ENCODE measurements around the gene LOXL4. TPM values are rescaled to one million over a fixed set of nuclear protein-coding genes. Genes with fewer than 3 reads are reported as not detected.

Gene LOXL4
- total RNA-seq, 1 experiment from 2014 or later, result not detected

DNA sequence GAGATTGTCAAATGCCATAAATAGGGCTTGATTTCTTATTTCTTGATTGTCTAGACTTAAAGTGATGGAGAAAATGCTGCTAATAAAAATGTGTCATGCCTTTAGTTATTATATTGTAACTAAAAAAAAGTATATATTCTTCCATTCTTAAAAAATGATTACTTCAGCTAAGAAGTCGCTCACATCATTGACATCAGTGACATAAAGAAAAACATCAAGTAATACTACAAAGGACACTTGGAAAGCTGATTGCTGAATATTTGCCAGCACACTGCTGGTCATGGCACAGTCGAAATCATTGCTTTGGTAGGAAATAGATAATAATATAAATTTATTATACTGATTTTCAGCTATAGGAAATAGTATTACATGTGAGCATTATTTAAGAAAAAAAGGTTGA lies 62.6 kb downstream of the LOXL4 start:
- Histone ChIP-seq H3K4me2 (ENCODE audit: low read depth, low read length, poor library complexity, severe bottlenecking) (no peak overlapping the region), H3K79me2 (ENCODE audit: low read length) (peaks cover 44% of the 10 kb centered on the region), H3K27me3 (ENCODE audit: low read length) (no peaks in the 10 kb centered on the region), H3K4me1 (ENCODE audit: low read length) (peaks cover 11% of the 10 kb centered on the region), H3K36me3 (ENCODE audit: insufficient read depth, low read length) (no peaks in the 10 kb centered on the region; the same call in 1 of the 2 replicates), H4K20me1 (ENCODE audit: insufficient read depth, low read depth, low read length) (no peaks in the 10 kb centered on the region), H3K9me2 (replicated peaks; ENCODE audit: insufficient read depth, low read length) (no peaks in the 10 kb centered on the region), H3K27ac (ENCODE audit: low read length) (no peak overlapping the region), H3K9ac (ENCODE audit: low read length) (no peak overlapping the region), H2AFZ (ENCODE audit: low read length) (no peak overlapping the region), H3K9me3 (ENCODE audit: low read length) (no peaks in the 10 kb centered on the region), H3K4me3 (ENCODE audit: low read length) (no peak overlapping the region)
- no peak for DNase-seq

DNA sequence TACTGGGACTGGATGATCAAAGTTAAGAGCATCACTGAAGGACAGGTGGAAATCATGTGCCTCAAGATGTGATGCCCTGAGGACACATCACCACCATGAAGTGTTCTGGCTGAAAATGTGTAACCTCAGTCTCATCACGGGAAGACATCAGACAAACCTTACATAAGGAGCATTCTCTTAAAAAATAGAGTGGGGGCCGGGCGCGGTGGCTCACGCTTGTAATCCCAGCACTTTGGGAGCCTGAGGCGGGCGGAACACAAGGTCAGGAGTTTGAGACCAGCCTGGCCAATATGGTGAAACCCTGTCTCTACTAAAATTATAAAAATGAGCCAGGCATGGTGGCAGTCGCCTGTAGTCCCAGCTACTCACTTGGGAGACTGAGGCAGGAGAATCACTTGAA lies 65.6 kb downstream of the LOXL4 start:
- no peak for DNase-seq
- H3K36me3 ChIP-seq (ENCODE audit: insufficient read depth, low read length), result no peaks in the 10 kb centered on the region
- H3K79me2 ChIP-seq (ENCODE audit: low read length), result peaks cover 61% of the 10 kb centered on the region
- no peak overlapping the region for H3K27ac ChIP-seq (ENCODE audit: low read length)
- no peaks in the 10 kb centered on the region for H3K9me2 ChIP-seq (replicated peaks; ENCODE audit: insufficient read depth, low read length)
- H3K4me3 ChIP-seq (ENCODE audit: low read length), result no peak overlapping the region
- no peak overlapping the region for H3K4me2 ChIP-seq (ENCODE audit: low read depth, low read length, poor library complexity, severe bottlenecking)
- H3K9ac ChIP-seq (ENCODE audit: low read length), result no peak overlapping the region
- H4K20me1 ChIP-seq (ENCODE audit: insufficient read depth, low read depth, low read length), result no peaks in the 10 kb centered on the region
- no peaks in the 10 kb centered on the region for H3K9me3 ChIP-seq (ENCODE audit: low read length)
- H3K4me1 ChIP-seq (ENCODE audit: low read length), result peaks cover 16% of the 10 kb centered on the region
- H2AFZ ChIP-seq (ENCODE audit: low read length), result no peak overlapping the region
- no peaks in the 10 kb centered on the region for H3K27me3 ChIP-seq (ENCODE audit: low read length)

DNA sequence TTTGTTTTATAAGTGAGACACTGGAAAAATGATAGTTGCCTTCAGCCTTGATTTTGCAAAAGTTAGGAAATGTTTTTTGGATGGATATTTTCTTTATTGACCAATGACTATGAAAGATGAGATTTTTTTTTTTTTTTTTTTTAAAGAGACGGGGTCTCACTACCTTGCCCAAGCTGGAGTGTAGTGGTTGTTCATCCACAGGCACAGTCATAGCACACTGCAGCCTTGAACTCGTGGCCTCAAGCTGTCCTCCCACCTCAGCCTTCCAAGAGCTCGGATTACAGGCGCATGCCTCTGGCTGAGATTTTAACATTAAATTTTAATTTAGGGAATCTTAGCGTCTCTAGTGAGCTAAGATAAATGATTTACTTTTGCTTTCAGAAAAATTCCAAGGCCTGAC lies 66.2 kb downstream of the LOXL4 start:
- H3K4me2 ChIP-seq (ENCODE audit: low read depth, low read length, poor library complexity, severe bottlenecking), result no peak overlapping the region
- no peak for DNase-seq
- H3K9me2 ChIP-seq (replicated peaks; ENCODE audit: insufficient read depth, low read length), result no peaks in the 10 kb centered on the region
- H3K9me3 ChIP-seq (ENCODE audit: low read length), result no peaks in the 10 kb centered on the region
- no peak overlapping the region for H3K9ac ChIP-seq (ENCODE audit: low read length)
- no peaks in the 10 kb centered on the region for H4K20me1 ChIP-seq (ENCODE audit: insufficient read depth, low read depth, low read length)
- no peak overlapping the region for H2AFZ ChIP-seq (ENCODE audit: low read length)
- H3K79me2 ChIP-seq (ENCODE audit: low read length), result peaks cover 65% of the 10 kb centered on the region
- peaks cover 16% of the 10 kb centered on the region for H3K4me1 ChIP-seq (ENCODE audit: low read length)
- H3K4me3 ChIP-seq (ENCODE audit: low read length), result no peak overlapping the region
- H3K27me3 ChIP-seq (ENCODE audit: low read length), result no peaks in the 10 kb centered on the region
- H3K27ac ChIP-seq (ENCODE audit: low read length), result no peak overlapping the region
- H3K36me3 ChIP-seq (ENCODE audit: insufficient read depth, low read length), result no peaks in the 10 kb centered on the region

Other genes starting within 250 kb of the LOXL4 start
- not detected in 2 replicates for gene CRTAC1, start 237.6 kb downstream of the LOXL4 start, total RNA-seq (2014; rRNA removed; shearing (Covaris generic); ENCODE audit: low replicate concordance)
- gene R3HCC1L, start 133.5 kb downstream of the LOXL4 start, total RNA-seq (2014; rRNA removed; shearing (Covaris generic); ENCODE audit: low replicate concordance), result 11.8 and 13.3 TPM in 2 replicates
- gene PYROXD2, start 147.0 kb upstream of the LOXL4 start, total RNA-seq (2014; rRNA removed; shearing (Covaris generic); ENCODE audit: low replicate concordance), result 1.2 TPM in 1 of 2 replicates, not detected in the other
- 35.6 and 43.4 TPM in 2 replicates for gene HPS1, start 178.7 kb upstream of the LOXL4 start, total RNA-seq (2014; rRNA removed; shearing (Covaris generic); ENCODE audit: low replicate concordance)

All from Karpas-422 (cell line).